Left ventricle myocardium inferior (tissue), 1 donor: ENCODE results near the gene TTC6. TPM values are rescaled to one million over a fixed set of nuclear protein-coding genes. Genes with fewer than 3 reads are reported as not detected.

Source experiments
- DNase-seq: peaks from one replicate; pipeline ENCODE4 v3.0.0-alpha.2; 2020
- H3K27ac ChIP-seq: fragments of 200-600 bp; replicated peaks from 2 replicates; pipeline ENCODE4 v1.8.0; 2021
- H3K27me3 ChIP-seq: fragments of 200-600 bp; 2 replicates; pipeline ENCODE4 v1.8.0; 2021; ENCODE audit warnings: low read depth
- H3K36me3 ChIP-seq: fragments of 200-600 bp; 2 replicates; pipeline ENCODE4 v1.8.0; 2021
- H3K4me1 ChIP-seq: fragments of 200-600 bp; 2 replicates; pipeline ENCODE4 v1.8.0; 2021
- H3K4me3 ChIP-seq: fragments of 200-600 bp; 2 replicates; pipeline ENCODE4 v1.8.0; 2021; ENCODE audit warnings: mild to moderate bottlenecking, moderate library complexity
- H3K9me3 ChIP-seq: fragments of 200-600 bp; replicated peaks from 2 replicates; pipeline ENCODE4 v1.8.0; 2021
- CTCF ChIP-seq: fragments of 200-600 bp; IDR thresholded peaks from 2 replicates; pipeline ENCODE4 v1.8.0; 2021; ENCODE audit warnings: antibody characterized with exemption, mild to moderate bottlenecking, borderline replicate concordance
- intact Hi-C: fragments of 100-400 bp; cut with micrococcal nuclease; formaldehyde crosslinking; loops from one replicate; pipeline ENCODE4 v1.11.0; 2022
- total RNA-seq: library from RNA; stranded (reverse); fragmentation: NEBNext Ultra II Directional; extraction: Animal tissue kit (Norgen Biotek cat#: 25700); gene quantifications from one replicate; pipeline ENCODE4 v1.2.1, GENCODE V29; 2021
- donor health status: DM: no; HTN: yes; CAD: no; lungs with severe emphysema.

TTC6 gene
- total RNA-seq, 1 donor from 2014 or later, result not detected

GRCh38 chr14:37590428-37591139 is 4.8 kb upstream of the TTC6 start:
- no peaks in the 10 kb centered on the region for H3K36me3 ChIP-seq
- no peak for TF ChIP-seq CTCF
- H3K4me3 ChIP-seq, result no peak overlapping the region
- intact Hi-C loops, result no loop called here
- H3K4me1 ChIP-seq, result peaks cover 35% of the 10 kb centered on the region
- peaks cover 100% of the 10 kb centered on the region for H3K27me3 ChIP-seq
- H3K27ac ChIP-seq, result no peak overlapping the region
- H3K9me3 ChIP-seq, result no peaks in the 10 kb centered on the region
- DNase-seq, result no peak

GRCh38 chr14:37591311-37591940 is 4.0 kb upstream of the TTC6 start:
- DNase-seq, result no peak
- Histone ChIP-seq H3K27me3 (peaks cover 100% of the 10 kb centered on the region), H3K4me3 (no peak overlapping the region), H3K27ac (no peak overlapping the region), H3K9me3 (no peaks in the 10 kb centered on the region), H3K4me1 (peaks cover 42% of the 10 kb centered on the region), H3K36me3 (no peaks in the 10 kb centered on the region)
- no peak for TF ChIP-seq CTCF
- intact Hi-C loops, result no loop called here

- Histone ChIP-seq H3K27me3 (peaks cover 100% of the 10 kb centered on the region), H3K27ac (no peak overlapping the region), H3K4me1 (peaks cover 42% of the 10 kb centered on the region), H3K9me3 (no peaks in the 10 kb centered on the region), H3K4me3 (no peak overlapping the region), H3K36me3 (no peaks in the 10 kb centered on the region)
- TF ChIP-seq CTCF, result no peak
- intact Hi-C loops, result no loop called here
- no peak for DNase-seq
Observed at GRCh38 chr14:37591941-37592481, 3.4 kb upstream of the TTC6 start.

GRCh38 chr14:37592482-37593408 is 2.7 kb upstream of the TTC6 start:
- Histone ChIP-seq H3K36me3 (no peaks in the 10 kb centered on the region), H3K4me1 (peaks cover 40% of the 10 kb centered on the region), H3K27ac (no peak overlapping the region), H3K27me3 (peaks cover 100% of the 10 kb centered on the region), H3K9me3 (no peaks in the 10 kb centered on the region), H3K4me3 (no peak overlapping the region)
- no peak for TF ChIP-seq CTCF
- intact Hi-C loops, result no loop called here
- DNase-seq, result no peak

- intact Hi-C loops, result no loop called here
- no peak for TF ChIP-seq CTCF
- no peak overlapping the region for H3K27ac ChIP-seq
- H3K27me3 ChIP-seq, result peaks cover 100% of the 10 kb centered on the region
- H3K9me3 ChIP-seq, result no peaks in the 10 kb centered on the region
- peaks cover 42% of the 10 kb centered on the region for H3K4me1 ChIP-seq
- DNase-seq, result no peak
- no peaks in the 10 kb centered on the region for H3K36me3 ChIP-seq
- peak overlapping the region; percentile 59 for H3K4me3 ChIP-seq
Observed at GRCh38 chr14:37593511-37594237, 1.8 kb upstream of the TTC6 start.
